Karpas-422 (cell line): ENCODE data around the gene PRPF4. TPM values are rescaled to one million over a fixed set of nuclear protein-coding genes. Genes with fewer than 3 reads are reported as not detected.
A peak's percentile ranks its signal among the peaks of the same experiment; 100 is the strongest.

Source experiments
- DNase-seq: peaks from one replicate; pipeline ENCODE4 v3.0.0-alpha.2; 2015
- H2AFZ ChIP-seq: fragments of 200-600 bp; sonication (generic); 2 replicates; pipeline ENCODE4 v1.6.1; 2014; ENCODE audit warnings: antibody characterized with exemption, low read length, mixed read lengths
- H3K27ac ChIP-seq: fragments of 200-600 bp; sonication (generic); 2 replicates; pipeline ENCODE4 v1.5.1; 2014; ENCODE audit warnings: mild to moderate bottlenecking, low read length, moderate library complexity
- H3K27me3 ChIP-seq: fragments of 200-600 bp; sonication (generic); 2 replicates; pipeline ENCODE4 v1.6.1; 2014; ENCODE audit warnings: low read length, mixed read lengths
- H3K36me3 ChIP-seq: fragments of 200-600 bp; sonication (generic); 2 replicates; pipeline ENCODE4 v1.6.1; 2014; ENCODE audit warnings: low read length, mixed read lengths; ENCODE audit not compliant: insufficient read depth
- H3K4me1 ChIP-seq: fragments of 200-600 bp; sonication (generic); 2 replicates; pipeline ENCODE4 v1.6.1; 2014; ENCODE audit warnings: mild to moderate bottlenecking, low read length, mixed read lengths
- H3K4me2 ChIP-seq: fragments of 200-600 bp; sonication (generic); 2 replicates; pipeline ENCODE4 v1.6.1; 2014; ENCODE audit warnings: low read length, low read depth, mild to moderate bottlenecking; ENCODE audit not compliant: poor library complexity, severe bottlenecking
- H3K4me3 ChIP-seq: fragments of 200-600 bp; sonication (generic); 2 replicates; pipeline ENCODE4 v1.5.1; 2014; ENCODE audit warnings: mild to moderate bottlenecking, antibody characterized with exemption, low read length, mixed read lengths
- H3K79me2 ChIP-seq: fragments of 200-600 bp; sonication (generic); 2 replicates; pipeline ENCODE4 v1.6.1; 2014; ENCODE audit warnings: mild to moderate bottlenecking, low read length, mixed read lengths
- H3K9ac ChIP-seq: fragments of 200-600 bp; sonication (generic); 2 replicates; pipeline ENCODE4 v1.6.0; 2014; ENCODE audit warnings: low read length
- H3K9me2 ChIP-seq: fragments of 200-600 bp; sonication (generic), shearing (Covaris generic); replicated peaks from 2 replicates; pipeline ENCODE4 v1.6.0; 2014; ENCODE audit warnings: mild to moderate bottlenecking, low read length, moderate library complexity; ENCODE audit not compliant: insufficient read depth
- H3K9me3 ChIP-seq: fragments of 300-700, 200-600 bp; sonication (generic); 2 replicates; pipeline ENCODE4 v1.6.1; 2014; ENCODE audit warnings: low read length, mixed read lengths
- H4K20me1 ChIP-seq: fragments of 200-600 bp; sonication (generic); 2 replicates; pipeline ENCODE4 v1.6.1; 2014; ENCODE audit warnings: mild to moderate bottlenecking, antibody characterized with exemption, low read length, low read depth; ENCODE audit not compliant: insufficient read depth
- total RNA-seq: library from RNA; depleted of rRNA; stranded (reverse); fragments of >200 nt; shearing (Covaris generic); gene quantifications from 2 replicates; pipeline ENCODE4 v1.2.3, GENCODE V29; 2014; ENCODE audit warnings: low replicate concordance

The PRPF4 gene
- total RNA-seq, 1 experiment from 2014 or later = 22.2 TPM

- Histone ChIP-seq H4K20me1 (no peaks in the 10 kb centered on the region), H2AFZ (no peak overlapping the region), H3K9me3 (no peaks in the 10 kb centered on the region), H3K36me3 (no peaks in the 10 kb centered on the region), H3K9ac (no peak overlapping the region), H3K79me2 (no peaks in the 10 kb centered on the region), H3K4me1 (peaks cover 10% of the 10 kb centered on the region), H3K4me3 (no peak overlapping the region), H3K9me2 (no peaks in the 10 kb centered on the region), H3K4me2 (no peak overlapping the region), H3K27me3 (0 out of 2 replicates have a peak, but pooled peaks cover 3% of the 10 kb centered on the region), H3K27ac (no peak overlapping the region)
- no peak for DNase-seq
Observed at GRCh38 chr9:113319054-113319453, 43.6 kb downstream of the PRPF4 start.

GRCh38 chr9:113320051-113320450 lies 44.6 kb downstream of the PRPF4 start:
- no peaks in the 10 kb centered on the region for H3K79me2 ChIP-seq
- H3K27me3 ChIP-seq = 0 out of 2 replicates have a peak, but pooled peaks cover 3% of the 10 kb centered on the region
- H3K4me3 ChIP-seq = no peak overlapping the region
- no peaks in the 10 kb centered on the region for H4K20me1 ChIP-seq
- H3K9me2 ChIP-seq = no peaks in the 10 kb centered on the region
- DNase-seq = no peak
- H3K4me2 ChIP-seq = no peak overlapping the region
- H2AFZ ChIP-seq = no peak overlapping the region
- no peaks in the 10 kb centered on the region for H3K9me3 ChIP-seq
- no peak overlapping the region for H3K27ac ChIP-seq
- H3K36me3 ChIP-seq = no peaks in the 10 kb centered on the region
- H3K4me1 ChIP-seq = peaks cover 10% of the 10 kb centered on the region
- H3K9ac ChIP-seq = no peak overlapping the region

- peaks cover 10% of the 10 kb centered on the region for H3K4me1 ChIP-seq
- H3K9me2 ChIP-seq = no peaks in the 10 kb centered on the region
- no peak overlapping the region for H3K9ac ChIP-seq
- no peak overlapping the region for H3K4me3 ChIP-seq
- no peaks in the 10 kb centered on the region for H3K79me2 ChIP-seq
- no peaks in the 10 kb centered on the region for H4K20me1 ChIP-seq
- no peak overlapping the region for H2AFZ ChIP-seq
- no peaks in the 10 kb centered on the region for H3K9me3 ChIP-seq
- H3K27ac ChIP-seq = no peak overlapping the region
- no peak overlapping the region for H3K4me2 ChIP-seq
- no peak for DNase-seq
- no peaks in the 10 kb centered on the region for H3K36me3 ChIP-seq
- H3K27me3 ChIP-seq = no peaks in the 10 kb centered on the region
Observed at GRCh38 chr9:113322671-113323070, 47.2 kb downstream of the PRPF4 start.

GRCh38 chr9:113326230-113326629 lies 50.8 kb downstream of the PRPF4 start:
- no peak overlapping the region for H3K4me3 ChIP-seq
- no peaks in the 10 kb centered on the region for H3K79me2 ChIP-seq
- no peak overlapping the region for H3K9ac ChIP-seq
- H3K27ac ChIP-seq = no peak overlapping the region
- H3K4me2 ChIP-seq = no peak overlapping the region
- H3K4me1 ChIP-seq = no peaks in the 10 kb centered on the region
- no peaks in the 10 kb centered on the region for H3K36me3 ChIP-seq
- no peaks in the 10 kb centered on the region for H4K20me1 ChIP-seq
- no peak for DNase-seq
- H3K9me3 ChIP-seq = no peaks in the 10 kb centered on the region
- H3K9me2 ChIP-seq = no peaks in the 10 kb centered on the region
- no peaks in the 10 kb centered on the region for H3K27me3 ChIP-seq
- H2AFZ ChIP-seq = no peak overlapping the region

GRCh38 chr9:113328045-113328782 lies 52.8 kb downstream of the PRPF4 start:
- no peak for DNase-seq
- Histone ChIP-seq H3K9me3 (no peaks in the 10 kb centered on the region), H3K4me3 (no peak overlapping the region), H3K27me3 (no peaks in the 10 kb centered on the region), H3K36me3 (no peaks in the 10 kb centered on the region), H4K20me1 (no peaks in the 10 kb centered on the region), H2AFZ (no peak overlapping the region), H3K27ac (no peak overlapping the region), H3K9ac (no peak overlapping the region), H3K79me2 (no peaks in the 10 kb centered on the region), H3K9me2 (no peaks in the 10 kb centered on the region), H3K4me1 (no peaks in the 10 kb centered on the region), H3K4me2 (no peak overlapping the region)

GRCh38 chr9:113331780-113332179 lies 56.3 kb downstream of the PRPF4 start:
- no peaks in the 10 kb centered on the region for H3K4me1 ChIP-seq
- H3K36me3 ChIP-seq = no peaks in the 10 kb centered on the region
- H3K4me2 ChIP-seq = no peak overlapping the region
- no peak overlapping the region for H3K27ac ChIP-seq
- H3K9me3 ChIP-seq = no peaks in the 10 kb centered on the region
- H3K9ac ChIP-seq = no peak overlapping the region
- H3K27me3 ChIP-seq = no peaks in the 10 kb centered on the region
- no peaks in the 10 kb centered on the region for H3K9me2 ChIP-seq
- H3K4me3 ChIP-seq = no peak overlapping the region
- no peak overlapping the region for H2AFZ ChIP-seq
- DNase-seq = no peak
- no peaks in the 10 kb centered on the region for H4K20me1 ChIP-seq
- H3K79me2 ChIP-seq = no peaks in the 10 kb centered on the region

- H3K27me3 ChIP-seq = 0 out of 2 replicates have a peak, but pooled peaks cover 3% of the 10 kb centered on the region
- H3K9me3 ChIP-seq = no peaks in the 10 kb centered on the region
- H3K27ac ChIP-seq = no peak overlapping the region
- H3K79me2 ChIP-seq = no peaks in the 10 kb centered on the region
- no peak overlapping the region for H3K4me2 ChIP-seq
- no peak for DNase-seq
- no peak overlapping the region for H2AFZ ChIP-seq
- H3K9me2 ChIP-seq = no peaks in the 10 kb centered on the region
- H3K4me3 ChIP-seq = no peak overlapping the region
- H4K20me1 ChIP-seq = no peaks in the 10 kb centered on the region
- H3K9ac ChIP-seq = no peak overlapping the region
- no peaks in the 10 kb centered on the region for H3K36me3 ChIP-seq
- H3K4me1 ChIP-seq = peaks cover 14% of the 10 kb centered on the region
Observed at GRCh38 chr9:113337714-113338113, 62.3 kb downstream of the PRPF4 start.

GRCh38 chr9:113340011-113340699 lies 64.7 kb downstream of the PRPF4 start, which contains the start of gene WDR31:
TSS of gene WDR31 (minus strand) at chr9:113340275. CDS start at chr9:113332022, 8,253 bp downstream.
- Histone ChIP-seq H3K9me3 (no peaks in the 10 kb centered on the region), H3K27me3 (0 out of 2 replicates have a peak, but pooled peaks cover 3% of the 10 kb centered on the region), H2AFZ (peak within 1 kb of the TSS; percentile 99), H3K36me3 (no peaks in the 10 kb centered on the region), H3K79me2 (no peaks in the 10 kb centered on the region), H4K20me1 (no peaks in the 10 kb centered on the region), H3K4me1 (peaks cover 14% of the 10 kb centered on the region), H3K4me3 (peak within 1 kb of the TSS; percentile 90), H3K9me2 (no peaks in the 10 kb centered on the region), H3K27ac (no peak within 1 kb of the TSS), H3K4me2 (peak within 1 kb of the TSS; percentile 83), H3K9ac (peak within 1 kb of the TSS; percentile 79)
- DNase-seq = peak; percentile 93
